ENCODE results near the gene NWD2.

Gene NWD2

GRCh38 chr4:37243722-37244582 lies 591 bp upstream of the NWD2 start:
- no peak for DNase-seq (ENCODE audit: low read depth)
- TF ChIP-seq, protein P1, sequence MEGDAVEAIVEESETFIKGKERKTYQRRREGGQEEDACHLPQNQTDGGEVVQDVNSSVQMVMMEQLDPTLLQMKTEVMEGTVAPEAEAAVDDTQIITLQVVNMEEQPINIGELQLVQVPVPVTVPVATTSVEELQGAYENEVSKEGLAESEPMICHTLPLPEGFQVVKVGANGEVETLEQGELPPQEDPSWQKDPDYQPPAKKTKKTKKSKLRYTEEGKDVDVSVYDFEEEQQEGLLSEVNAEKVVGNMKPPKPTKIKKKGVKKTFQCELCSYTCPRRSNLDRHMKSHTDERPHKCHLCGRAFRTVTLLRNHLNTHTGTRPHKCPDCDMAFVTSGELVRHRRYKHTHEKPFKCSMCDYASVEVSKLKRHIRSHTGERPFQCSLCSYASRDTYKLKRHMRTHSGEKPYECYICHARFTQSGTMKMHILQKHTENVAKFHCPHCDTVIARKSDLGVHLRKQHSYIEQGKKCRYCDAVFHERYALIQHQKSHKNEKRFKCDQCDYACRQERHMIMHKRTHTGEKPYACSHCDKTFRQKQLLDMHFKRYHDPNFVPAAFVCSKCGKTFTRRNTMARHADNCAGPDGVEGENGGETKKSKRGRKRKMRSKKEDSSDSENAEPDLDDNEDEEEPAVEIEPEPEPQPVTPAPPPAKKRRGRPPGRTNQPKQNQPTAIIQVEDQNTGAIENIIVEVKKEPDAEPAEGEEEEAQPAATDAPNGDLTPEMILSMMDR (IDR thresholded peaks at IDR 0.05; ENCODE audit: control insufficient read depth, extremely low read depth, insufficient read depth), result no peak
- H3K4me3 ChIP-seq (ENCODE audit: low read depth, low read length), result no peak overlapping the region

- TF ChIP-seq, protein P1 (IDR thresholded peaks at IDR 0.05; ENCODE audit: control insufficient read depth, extremely low read depth, insufficient read depth), result no peak
- H3K4me3 ChIP-seq (ENCODE audit: low read depth, low read length), result no peak overlapping the region
- DNase-seq (ENCODE audit: low read depth), result no peak
Measured at GRCh38 chr4:37245391-37245954, 930 bp downstream of the NWD2 start.

GRCh38 chr4:37246891-37247290 lies 2.3 kb downstream of the NWD2 start:
- peak; percentile 84 for DNase-seq (ENCODE audit: low read depth)
- peak overlapping the region; percentile 23 for H3K4me3 ChIP-seq (ENCODE audit: low read depth, low read length)
- TF ChIP-seq, protein P1 (IDR thresholded peaks at IDR 0.05; ENCODE audit: control insufficient read depth, extremely low read depth, insufficient read depth), result no peak

- TF ChIP-seq, protein P1 (IDR thresholded peaks at IDR 0.05; ENCODE audit: control insufficient read depth, extremely low read depth, insufficient read depth), result no peak
- DNase-seq (ENCODE audit: low read depth), result no peak
Measured at GRCh38 chr4:37258221-37258620, 13.7 kb downstream of the NWD2 start.

DNA sequence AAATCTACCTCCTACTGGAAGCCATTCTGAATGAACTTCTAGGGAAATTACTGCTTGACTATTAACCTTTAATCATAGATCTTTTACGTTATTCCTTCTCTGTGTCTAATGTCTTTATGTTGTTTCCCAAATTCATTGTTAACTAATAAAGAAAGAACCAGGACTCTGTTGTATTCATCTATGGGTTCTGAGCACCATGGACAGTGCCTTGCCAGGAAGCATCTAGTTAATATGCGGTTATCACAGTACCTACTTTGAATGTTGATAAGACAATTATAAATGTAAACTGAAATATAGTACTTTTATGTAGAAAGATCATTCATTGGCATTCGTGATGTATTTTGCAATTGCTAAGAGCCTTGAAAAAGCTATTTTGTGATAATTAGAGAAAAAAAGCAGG lies 23.8 kb downstream of the NWD2 start:
- TF ChIP-seq, protein P1 (IDR thresholded peaks at IDR 0.05; ENCODE audit: control insufficient read depth, extremely low read depth, insufficient read depth), result no peak
- no peak for DNase-seq (ENCODE audit: low read depth)

More at GRCh38 chr4:37258221-37258620, 13.7 kb downstream of the NWD2 start:
- no peak overlapping the region for H3K4me3 ChIP-seq (ENCODE audit: low read depth, low read length)

GRCh38 chr4:37279121-37279520 lies 34.6 kb downstream of the NWD2 start:
- DNase-seq (ENCODE audit: low read depth), result peak; percentile 49
- H3K4me3 ChIP-seq (ENCODE audit: low read depth, low read length), result no peak overlapping the region
- TF ChIP-seq, protein P1 (IDR thresholded peaks at IDR 0.05; ENCODE audit: control insufficient read depth, extremely low read depth, insufficient read depth), result no peak

More for the DNA sequence above, 23.8 kb downstream of the NWD2 start:
- H3K4me3 ChIP-seq (ENCODE audit: low read depth, low read length), result no peak overlapping the region
